CD1c-positive myeloid dendritic cell (primary cell): Measurements from ENCODE around the gene CDSN.
"Not testable (repeated sequence)": the region's sequence is repeated elsewhere in the genome, so short reads cannot be mapped to it uniquely, and the experiment has no call there.

Experiments
- DNase-seq: peaks from one replicate; pipeline ENCODE4 v3.0.0-alpha.2; 2016; ENCODE audit errors: extremely low spot score

CDSN gene

DNA sequence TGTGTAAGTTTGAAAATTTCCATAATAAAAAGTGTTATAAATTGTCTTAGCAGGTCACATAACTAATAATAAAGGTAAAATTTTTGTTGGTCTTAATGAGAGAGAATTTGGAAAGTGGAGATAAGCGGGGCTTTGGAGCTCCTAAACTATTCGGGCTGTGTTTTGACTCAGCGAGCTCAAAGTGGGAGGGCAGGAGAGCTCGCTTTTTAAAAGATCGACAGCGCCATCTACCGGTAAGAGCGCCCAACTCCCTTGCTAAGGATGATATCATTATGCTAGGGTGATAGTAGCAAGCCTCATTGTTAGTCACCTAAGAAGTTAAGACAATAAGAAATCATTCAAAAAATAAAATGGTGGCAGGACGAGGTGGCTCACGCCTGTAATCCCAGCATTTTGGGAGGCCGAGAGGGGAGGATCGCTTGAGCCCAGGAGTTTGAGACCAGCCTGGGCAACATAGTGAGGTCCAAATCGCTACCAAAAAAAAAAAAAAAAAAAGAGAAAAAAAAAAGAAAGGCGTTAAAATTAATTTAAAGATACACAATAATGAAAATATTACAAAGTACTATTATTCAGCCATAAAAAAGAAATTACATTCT is 32.7 kb downstream of the CDSN start:
- peak; percentile 95 for DNase-seq

DNA sequence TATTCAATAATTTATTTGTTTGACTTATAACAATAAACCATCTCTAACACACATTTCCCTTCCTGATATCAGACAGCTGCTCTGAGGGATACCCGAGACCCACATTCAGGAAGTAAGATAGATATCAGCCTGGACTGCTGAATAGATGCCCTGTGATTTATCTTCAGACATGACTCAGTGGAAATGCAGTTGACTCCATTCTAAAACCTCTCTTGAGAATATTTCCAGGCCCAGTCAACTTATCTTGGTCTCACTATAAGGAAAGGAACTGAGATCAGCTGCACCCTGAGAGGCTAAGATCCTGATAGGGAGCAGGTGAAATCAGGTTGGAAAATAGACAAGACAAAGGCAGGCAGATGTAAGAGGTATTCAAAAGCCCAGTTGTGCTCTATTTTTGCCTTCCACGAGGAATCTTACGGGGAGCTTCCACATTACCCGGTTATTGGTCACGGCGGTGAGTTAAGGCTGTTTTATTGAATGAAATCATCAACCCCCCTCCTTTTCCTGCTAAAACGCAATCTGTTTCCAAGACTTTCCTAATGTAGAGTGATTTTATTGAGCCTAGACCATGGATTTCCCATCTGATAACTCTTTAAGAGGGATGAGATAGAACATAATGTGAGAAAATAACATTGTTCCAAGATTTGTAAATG is 33.3 kb downstream of the CDSN start:
- DNase-seq = no peak

DNA sequence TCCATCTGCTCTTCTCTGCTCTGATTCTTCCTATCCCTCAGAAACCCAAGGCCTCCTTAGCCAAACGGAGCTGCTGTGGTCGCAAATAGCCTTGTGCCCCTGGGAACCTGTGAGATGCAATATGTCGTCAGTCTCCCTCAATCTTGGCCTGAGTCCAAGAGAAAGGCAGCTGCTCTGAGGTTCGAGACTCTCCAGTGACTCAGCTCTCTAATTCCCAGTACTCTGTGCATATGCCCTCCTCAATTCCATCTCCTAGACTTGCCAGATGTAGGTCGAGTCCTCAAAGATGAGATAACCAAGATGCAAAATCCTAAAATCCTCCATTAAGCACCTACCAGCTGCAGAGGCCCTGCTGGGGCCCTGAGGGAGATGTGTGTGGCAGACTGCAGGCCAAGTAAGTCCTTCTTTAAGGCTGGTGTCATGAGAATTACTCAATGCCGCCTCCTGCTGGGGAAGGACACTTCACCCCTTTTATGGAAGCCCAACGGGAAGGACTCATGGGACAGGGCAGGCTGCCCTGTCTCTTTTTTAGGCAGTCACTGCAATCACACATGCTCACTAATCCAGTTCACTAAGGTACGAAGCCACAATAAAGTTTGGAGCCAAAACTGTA is 36.4 kb downstream of the CDSN start:
- peak; percentile 46 for DNase-seq

DNA sequence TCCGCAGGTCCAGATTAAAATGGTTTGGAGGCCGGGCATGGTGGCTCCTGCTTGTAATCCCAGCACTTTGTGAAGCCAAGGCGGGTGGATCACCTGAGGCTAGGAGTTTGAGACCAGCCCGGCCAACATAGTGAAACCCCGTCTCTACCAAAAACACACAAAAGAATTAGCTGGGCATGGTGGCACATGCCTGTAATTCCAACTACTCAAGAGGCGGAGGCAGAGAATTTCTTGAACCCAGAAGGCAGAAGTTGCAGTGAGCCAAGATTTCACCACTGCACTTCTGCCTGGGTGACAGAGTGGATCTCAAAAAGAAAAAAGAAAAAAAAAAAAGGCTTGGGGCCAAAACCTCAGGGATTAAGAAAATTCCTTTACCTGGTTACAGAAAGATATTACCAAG is 38.4 kb downstream of the CDSN start:
- no peak for DNase-seq

DNA sequence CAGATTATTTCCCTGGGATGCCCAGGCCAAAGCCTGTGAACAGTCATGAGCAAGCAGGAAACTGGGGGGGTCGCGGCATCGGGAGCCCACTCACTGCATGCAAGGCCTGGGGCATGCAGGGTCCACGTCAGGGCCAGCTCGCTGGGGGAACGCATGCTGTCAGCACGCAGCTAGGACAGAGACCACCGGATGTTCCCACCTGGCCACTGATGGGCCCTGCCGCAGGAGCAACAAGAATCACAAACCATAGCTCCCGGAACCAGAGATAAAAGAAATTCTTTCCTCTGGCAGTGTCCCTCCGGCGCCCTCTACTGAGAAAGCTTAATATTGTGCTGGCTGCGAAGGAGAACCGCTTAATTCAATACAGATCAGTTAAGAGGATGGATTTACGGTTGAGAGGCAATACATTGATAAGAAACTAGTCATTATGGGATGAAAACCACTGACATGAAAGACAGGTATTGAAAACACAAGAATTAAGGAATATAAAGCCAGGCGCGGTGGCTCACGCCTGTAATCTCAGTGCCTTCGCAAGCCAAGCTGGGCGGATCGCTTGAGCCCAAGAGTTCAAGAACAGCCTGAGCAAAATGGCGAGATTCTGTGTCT is 40.5 kb downstream of the CDSN start:
- peak; percentile 74 for DNase-seq

DNA sequence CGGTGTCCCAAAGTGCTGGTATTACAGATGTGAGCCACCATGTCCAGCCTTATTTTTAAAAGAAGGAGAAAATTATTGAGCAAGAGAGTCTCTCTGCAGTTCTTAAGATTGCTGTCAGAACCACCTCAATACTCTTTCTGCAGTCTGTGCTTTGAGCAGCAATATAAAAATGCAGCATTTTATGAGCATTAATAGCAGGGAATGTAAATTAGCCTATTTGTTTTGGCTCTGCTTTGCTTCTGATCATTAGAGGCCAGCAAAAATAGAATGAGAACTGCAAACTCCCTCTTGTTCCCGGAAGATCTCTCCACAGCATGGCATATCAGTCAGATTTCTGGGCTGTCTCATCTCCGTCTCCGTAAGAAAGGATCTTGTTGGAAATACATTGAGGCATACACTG is 43.6 kb downstream of the CDSN start:
- DNase-seq = no peak

DNA sequence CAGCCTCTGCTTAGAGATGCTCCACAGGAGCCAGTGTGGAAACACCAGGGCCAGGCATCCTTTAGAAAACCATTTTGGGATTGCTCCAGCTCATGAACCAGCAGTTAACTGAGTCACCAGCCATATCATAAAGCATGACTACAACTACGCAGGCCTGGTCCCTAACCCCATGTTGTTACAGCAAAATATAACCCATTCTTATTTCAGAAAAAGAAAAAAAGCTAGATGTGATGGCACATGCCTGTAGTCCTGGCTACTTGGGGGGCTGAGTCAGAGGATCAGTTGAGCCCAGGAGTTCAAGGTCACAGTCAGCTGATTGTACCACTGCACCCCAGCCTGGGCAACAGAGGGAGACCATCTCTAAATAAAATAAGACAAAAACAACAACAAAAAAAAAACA is 44.7 kb downstream of the CDSN start:
- DNase-seq = no peak

DNA sequence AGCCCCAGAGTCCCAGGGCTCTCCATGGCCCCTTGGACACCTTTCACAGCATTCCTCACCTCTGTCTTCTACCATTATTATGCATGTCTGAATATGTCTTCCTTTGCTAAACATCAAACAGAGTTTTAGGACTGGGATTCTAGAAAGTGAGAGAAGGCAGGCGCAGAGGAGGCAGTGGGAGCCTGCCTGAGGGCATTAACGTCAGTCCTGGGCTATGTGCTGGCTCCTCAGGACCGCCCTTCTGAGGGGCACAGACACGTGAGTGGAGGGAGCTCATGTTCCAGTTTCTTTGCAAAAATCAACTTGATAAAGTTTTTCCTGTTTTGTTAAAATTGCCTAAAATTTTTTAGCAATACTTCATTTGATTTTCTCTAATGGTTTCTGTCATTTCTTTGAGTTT is 45.8 kb downstream of the CDSN start:
- no peak for DNase-seq

DNA sequence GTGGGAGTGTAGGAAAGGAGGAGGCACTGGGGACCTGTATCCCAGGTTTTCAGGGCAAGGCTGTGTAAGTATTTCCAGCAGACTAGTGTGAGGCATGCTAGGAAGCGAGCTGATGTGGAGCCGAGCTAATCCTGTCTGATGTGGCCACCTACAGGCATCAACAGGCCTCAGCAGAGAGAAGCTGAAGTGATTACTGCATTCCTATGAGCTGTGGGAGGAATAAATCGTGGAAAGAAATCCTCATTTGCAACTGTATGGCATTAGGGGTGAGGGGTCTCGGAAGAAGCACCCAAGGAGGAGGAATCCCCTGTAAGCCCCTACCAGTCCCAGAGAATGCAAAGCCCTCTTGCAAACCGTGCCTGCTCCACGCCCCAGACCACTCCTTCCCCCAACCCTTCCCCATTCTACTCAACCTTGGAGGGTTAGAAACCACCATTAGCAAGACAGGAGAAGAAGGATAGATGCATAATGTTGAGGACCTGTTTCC is 49.5 kb downstream of the CDSN start:
- DNase-seq = no peak

DNA sequence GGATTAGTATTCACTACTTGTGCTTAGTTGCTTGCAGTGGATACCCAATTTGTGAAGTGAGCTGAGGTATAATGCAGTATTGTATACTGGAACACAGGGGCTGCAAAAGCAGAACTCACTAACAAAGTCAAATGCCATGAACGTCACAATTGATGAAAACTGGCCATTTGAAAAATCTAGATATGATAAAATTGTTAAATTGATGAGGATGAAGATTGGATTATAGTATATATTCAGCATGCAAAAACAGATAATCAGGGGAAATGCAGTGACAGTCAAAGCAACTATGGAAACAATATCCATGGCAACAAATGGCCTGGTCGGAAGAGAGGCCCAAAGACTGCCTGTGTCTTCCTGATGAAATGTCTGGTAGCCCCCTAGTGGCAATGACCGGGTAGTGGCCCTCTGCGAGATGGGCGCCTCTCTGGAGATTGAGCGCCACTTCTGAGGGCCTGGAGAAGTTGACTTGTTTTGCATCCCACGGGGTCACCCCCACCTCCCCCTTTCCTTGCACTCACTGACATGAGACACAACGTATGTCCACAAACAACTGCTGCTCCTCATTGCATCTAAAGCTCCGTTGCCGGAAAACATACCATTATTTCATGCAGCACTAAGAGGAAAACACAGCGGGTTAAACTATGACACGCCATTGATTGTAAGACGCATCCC is 51.4 kb downstream of the CDSN start:
- peak; percentile 77 for DNase-seq

DNA sequence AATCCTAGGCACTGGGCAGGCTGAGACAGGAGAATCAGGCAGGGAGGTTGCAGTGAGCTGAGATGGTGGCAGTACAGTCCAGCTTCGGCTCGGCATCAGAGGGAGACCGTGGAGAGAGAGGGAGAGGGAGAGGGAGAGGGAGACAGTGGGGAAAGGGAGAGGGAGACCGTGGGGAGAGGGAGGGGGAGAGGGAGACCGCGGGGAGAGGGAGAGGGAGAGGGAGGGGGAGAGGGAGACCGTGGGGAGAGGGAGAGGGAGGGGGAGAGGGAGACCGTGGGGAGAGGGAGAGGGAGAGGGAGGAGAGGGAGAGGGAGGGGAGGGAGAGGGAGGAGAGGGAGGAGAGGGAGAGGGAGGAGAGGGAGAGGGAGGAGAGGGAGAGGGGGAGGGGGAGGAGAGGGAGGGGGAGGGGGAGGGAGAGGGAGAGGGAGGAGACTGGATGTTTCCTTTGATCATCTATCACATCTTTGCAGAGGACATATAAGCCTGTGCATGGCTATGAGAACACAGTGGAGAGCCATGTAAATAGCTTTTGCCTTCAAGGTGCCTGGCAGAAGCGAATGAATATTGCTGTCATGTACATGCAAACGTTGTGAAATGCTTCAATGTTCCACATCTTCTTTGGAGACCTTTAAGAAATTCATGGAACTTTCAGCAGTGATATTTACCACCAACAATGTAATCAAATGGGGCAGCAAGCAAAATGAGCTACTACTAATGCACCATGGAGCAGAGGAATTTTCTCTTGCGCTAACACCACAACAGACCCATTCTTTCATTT is 52.2 kb downstream of the CDSN start:
- DNase-seq = not testable (repeated sequence)

DNA sequence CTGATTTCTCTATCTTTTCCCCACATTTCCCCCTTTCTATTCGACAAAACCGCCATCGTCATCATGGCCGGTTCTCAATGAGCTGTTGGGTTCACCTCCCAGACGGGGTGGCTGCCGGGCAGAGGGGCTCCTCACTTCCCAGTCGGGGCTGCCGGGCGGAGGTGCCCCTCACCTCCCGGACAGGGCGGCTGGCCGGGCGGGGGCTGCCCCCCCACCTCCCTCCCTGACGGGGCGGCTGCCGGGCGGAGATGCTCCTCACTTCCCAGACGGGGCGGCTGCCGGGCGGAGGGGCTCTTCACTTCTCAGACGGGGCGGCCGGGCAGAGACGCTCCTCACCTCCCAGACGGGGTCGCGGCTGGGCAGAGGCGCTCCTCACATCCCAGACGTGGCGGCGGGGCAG is 53.2 kb downstream of the CDSN start:
- not testable (repeated sequence) for DNase-seq

DNA sequence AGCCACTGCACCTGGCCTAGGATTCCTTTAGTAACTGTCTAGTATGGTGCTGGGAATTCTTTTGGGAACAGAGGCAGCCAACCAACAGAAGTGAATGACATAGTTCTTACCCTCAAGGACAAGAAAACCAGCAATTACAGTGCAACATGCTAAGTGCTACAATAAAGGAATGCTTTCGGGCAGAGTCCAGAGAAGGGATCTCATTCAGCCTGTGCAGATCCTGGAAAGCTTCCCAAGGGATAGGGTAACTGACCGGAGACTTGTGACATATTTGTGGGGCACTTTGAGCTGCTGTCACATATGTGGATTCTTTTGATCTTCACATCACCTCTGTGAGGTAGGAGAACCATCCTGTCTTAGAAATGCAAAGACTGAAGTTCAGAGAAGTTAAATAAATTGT is 54.7 kb downstream of the CDSN start:
- no peak for DNase-seq
